Gastroesophageal sphincter (tissue), 3 donors: Measurements from ENCODE around the gene SSUH2.

Source experiments
- POLR2A ChIP-seq, 2 donors: fragments of 450-650 bp; IDR thresholded peaks; one replicate each; pipeline ENCODE4 v1.6.1; 2017; ENCODE audit warnings: antibody characterized with exemption in 2 of 2, mild to moderate bottlenecking in 2 of 2, moderate library complexity in 1 of 2
- POLR2AphosphoS5 ChIP-seq: sonication (generic); formaldehyde crosslinking; IDR thresholded peaks from one replicate; pipeline ENCODE4 v1.6.1; 2017; ENCODE audit warnings: antibody characterized with exemption
- TF ChIP-seq, protein P1 (sequence below), 4 experiments: fragments of 200-600 bp in 2 of 4; fragments of 450-650 bp in 2 of 4; sonication (generic) in 1 of 4; IDR thresholded peaks; one replicate each; pipeline ENCODE4 v1.5.1; 2017 to 2019; ENCODE audit warnings: antibody characterized with exemption in 4 of 4, mild to moderate bottlenecking in 2 of 4, moderate library complexity in 2 of 4

DNA sequence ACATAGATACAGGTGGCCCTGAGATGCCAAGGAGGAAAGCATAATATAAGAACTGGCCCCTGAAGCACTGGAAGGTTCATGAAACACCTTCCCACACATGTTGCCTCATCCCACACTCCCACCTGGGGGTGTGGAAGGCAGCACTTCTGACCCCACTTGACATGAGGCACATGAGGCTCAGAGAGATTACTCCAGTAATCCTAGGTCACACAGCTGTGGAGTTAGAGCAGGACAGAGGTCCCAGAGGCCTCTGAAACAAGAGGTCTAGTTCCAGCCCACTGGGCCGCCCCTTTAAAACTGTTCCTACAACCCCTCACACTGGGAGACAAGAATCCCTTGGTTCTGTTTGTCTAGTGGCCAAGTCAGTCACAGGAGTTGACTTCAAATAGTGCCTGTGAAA lies 7.2 kb downstream of the SSUH2 start:
- TF ChIP-seq, protein P1, sequence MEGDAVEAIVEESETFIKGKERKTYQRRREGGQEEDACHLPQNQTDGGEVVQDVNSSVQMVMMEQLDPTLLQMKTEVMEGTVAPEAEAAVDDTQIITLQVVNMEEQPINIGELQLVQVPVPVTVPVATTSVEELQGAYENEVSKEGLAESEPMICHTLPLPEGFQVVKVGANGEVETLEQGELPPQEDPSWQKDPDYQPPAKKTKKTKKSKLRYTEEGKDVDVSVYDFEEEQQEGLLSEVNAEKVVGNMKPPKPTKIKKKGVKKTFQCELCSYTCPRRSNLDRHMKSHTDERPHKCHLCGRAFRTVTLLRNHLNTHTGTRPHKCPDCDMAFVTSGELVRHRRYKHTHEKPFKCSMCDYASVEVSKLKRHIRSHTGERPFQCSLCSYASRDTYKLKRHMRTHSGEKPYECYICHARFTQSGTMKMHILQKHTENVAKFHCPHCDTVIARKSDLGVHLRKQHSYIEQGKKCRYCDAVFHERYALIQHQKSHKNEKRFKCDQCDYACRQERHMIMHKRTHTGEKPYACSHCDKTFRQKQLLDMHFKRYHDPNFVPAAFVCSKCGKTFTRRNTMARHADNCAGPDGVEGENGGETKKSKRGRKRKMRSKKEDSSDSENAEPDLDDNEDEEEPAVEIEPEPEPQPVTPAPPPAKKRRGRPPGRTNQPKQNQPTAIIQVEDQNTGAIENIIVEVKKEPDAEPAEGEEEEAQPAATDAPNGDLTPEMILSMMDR (IDR thresholded peaks at IDR 0.05) = no peak
- TF ChIP-seq POLR2A (IDR thresholded peaks at IDR 0.05) (no peak), POLR2AphosphoS5 (no peak)
